NCI-H1436 treated with DMSO at 0.1 percent for 48 hours (cell line): ENCODE data around the gene RIC8B.
"Not testable (repeated sequence)": the region's sequence is repeated elsewhere in the genome, so short reads cannot be mapped to it uniquely, and the experiment has no call there.

ENCODE experiments used
- DNase-seq: peaks from one replicate; lab custom pipeline; 2025; lab: John Stamatoyannopoulos, UW

Gene RIC8B

GRCh38 chr12:106902053-106902452 lies 127.6 kb downstream of the RIC8B start:
- DNase-seq = no peak

DNA sequence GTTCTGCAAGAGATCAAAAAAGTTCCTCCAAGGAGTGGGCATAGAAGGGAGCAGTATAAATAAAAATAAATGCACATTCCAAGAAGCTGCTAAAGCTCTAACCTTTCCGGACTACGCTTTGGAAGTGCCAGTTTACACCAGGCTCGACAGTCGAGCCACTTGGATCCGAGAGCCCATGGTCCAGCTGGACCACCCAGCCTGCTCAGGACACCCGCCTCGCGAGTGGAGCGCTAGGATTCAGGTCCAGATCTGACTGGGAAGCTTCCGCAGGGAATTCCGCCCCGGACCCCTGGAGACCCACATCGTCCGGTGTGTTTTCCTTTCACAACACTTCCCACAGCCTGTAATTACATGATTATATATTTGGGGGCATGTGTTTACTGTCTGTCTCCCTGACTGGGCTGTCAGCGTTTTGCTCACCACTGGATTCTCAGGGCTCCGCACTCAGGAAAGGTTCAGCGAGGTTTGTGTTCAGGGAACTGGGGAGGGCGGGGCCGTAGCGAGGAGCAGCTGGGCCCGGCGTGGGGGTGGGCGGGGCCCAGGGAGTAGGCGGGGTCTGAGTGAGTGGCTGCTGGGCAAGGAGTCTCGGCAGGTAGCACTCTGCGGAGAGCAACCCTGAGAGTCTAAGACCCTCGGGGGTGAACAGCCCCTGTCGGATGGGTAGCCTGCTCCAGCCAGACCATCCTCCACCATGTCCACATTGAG lies 128.9 kb downstream of the RIC8B start:
- DNase-seq = no peak

GRCh38 chr12:106906715-106907114 lies 132.2 kb downstream of the RIC8B start:
- DNase-seq = no peak

DNA sequence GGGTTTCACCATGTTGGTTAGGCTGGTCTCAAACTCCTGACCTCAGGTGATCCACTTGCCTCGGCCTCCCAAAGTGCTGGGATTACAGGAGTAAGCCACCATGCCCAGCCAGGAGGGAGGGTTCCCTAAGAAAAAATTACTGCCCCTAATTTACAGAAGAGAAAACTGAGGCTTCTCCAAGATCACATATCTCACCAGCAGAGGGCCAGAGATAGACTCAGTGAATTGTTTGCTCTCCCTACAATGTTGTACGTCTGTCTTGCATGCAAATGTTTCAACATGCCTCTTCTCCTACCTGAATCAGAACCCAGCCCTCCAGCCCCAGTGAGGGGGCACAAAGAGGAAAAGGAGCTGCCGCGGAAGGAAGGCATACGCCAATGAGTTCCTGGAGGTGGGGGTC lies 132.9 kb downstream of the RIC8B start:
- no peak for DNase-seq

DNA sequence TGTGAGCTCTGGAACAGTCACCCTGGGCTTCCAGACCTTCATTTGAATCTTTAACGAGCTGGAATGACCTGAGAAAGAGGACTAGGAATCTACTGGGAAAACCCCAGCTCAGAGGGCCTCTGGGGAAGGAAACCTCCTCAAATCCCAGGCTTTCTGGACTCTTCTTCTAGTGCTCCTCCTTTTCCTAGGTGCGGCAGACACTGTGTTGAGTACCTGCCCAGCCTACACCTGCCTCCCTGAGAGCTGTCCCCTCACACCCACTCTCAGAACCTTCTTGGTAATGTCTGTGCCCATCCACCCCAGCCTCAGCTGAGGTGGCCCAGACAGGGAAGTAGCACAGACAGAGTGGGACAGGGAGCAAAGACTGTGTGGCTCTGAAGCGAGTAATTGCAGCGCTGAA lies 133.4 kb downstream of the RIC8B start:
- no peak for DNase-seq

DNA sequence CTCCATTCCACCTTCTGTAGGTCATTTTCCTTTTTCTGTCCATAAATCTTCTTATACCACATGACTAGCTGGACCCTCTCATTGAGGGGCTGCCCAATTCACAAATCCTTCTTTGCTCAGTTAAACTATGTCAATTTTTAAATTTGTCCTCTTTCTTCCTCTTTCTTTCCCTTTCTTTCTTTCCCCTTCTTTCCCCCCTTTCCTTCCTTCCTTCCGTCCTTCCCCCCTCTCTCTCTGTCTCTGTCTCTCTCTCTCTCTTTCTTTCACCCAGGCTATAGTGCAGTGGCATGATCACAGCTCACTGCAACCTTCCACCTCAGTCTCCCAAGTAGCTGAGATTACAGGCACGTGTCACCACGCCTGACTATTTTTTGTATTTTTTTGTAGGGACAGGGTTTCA lies 134.1 kb downstream of the RIC8B start:
- DNase-seq = no peak

DNA sequence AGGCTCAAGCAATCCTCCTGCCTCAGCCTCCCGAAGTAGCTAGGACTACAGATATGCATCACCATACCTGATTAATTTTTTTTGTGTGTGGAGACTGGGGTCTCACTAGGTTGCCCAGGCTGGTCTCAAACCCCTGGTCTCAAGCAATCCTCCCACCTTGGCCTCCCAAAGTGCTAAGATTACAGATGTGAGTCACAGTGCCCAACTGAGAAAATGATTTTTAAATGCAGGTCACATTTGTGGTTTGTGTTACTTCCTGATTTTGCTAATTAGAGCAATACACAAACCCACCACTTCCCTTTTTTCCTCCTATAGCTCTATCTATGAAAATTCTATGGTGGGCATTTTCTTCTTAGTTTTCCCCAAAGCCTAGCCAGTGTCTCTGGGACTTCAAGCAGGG lies 135.7 kb downstream of the RIC8B start:
- no peak for DNase-seq

GRCh38 chr12:106911581-106911980 lies 137.1 kb downstream of the RIC8B start:
- no peak for DNase-seq

GRCh38 chr12:106913456-106913855 lies 139.0 kb downstream of the RIC8B start:
- DNase-seq = no peak

DNA sequence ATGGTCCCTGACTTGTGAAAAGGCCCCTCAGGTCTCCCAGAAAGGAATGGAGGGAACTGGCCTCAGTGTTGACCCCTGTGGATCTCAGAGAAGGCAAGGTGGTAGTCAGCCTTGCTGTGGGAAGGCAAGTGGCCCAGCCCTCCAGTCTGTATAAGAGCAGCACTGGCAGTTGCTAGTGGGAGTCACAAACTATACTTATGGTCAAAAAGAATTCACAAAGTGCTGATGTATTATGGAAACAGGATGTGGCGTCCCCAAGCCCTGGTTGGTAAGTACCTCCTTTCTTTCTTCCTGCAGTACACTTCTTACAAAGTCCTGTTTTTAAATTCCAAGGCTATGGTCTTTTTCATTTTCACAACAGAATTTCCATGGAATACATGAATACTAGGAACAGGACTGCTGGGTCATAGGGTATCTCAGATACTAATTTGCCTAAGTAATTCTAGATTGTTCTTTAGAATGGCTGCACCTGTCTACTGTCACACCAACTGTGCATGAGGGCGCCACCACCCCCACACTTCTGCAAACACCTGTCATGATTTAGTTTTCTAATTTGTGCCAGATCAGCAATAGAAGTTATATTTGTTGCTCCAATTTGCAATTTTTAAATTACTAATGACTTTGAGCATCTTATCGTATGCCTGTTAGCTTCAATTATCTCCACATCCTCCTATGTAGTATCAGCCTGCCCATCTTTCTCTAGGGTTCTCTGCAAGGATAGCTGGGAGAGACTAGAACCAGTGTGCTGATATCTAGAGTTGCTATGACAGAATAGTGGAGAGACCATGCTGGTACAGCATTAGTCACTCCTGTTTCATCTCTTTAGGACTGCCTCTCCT lies 140.5 kb downstream of the RIC8B start:
- no peak for DNase-seq

DNA sequence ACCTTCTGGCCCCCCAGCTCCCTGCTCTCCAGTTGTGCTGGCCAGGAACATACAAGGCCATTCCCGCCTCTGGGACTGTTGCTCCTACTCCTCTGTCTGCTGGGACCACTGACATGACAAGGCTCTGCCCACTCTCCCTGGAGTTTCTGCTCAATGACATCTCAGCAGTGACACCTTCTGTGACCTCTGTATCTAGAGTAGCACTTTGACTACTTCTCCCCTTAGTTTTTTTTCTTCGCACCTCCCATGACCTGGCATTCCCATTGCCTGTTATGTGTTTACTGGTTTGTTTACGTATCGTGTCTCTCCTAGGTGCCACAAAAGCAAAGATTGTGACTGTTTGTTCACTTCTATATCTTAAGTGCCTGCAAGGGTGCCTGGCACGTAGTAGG lies 141.1 kb downstream of the RIC8B start:
- no peak for DNase-seq

- DNase-seq = no peak
These were observed 143.0 kb downstream of the RIC8B start for GRCh38 chr12:106917503-106917902.

DNA sequence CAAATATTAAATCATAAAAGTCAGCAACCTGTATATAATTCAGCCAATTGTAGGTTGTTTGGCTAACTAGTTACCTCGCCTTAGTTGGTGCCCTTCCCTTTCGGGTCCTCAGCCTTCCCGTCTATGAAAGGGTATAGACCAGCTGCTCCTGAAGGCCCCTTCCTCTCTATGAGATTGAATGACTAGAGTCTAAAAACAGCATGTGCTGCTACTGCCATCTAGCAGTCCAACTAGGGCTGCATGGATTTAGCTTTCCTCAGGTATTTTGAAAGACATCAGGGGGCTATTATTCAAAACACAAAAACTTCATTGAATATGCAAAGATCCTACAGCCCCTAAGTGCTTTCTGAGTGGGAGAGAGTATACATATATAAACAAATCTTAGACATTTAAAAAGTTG lies 144.3 kb downstream of the RIC8B start:
- DNase-seq = no peak

- DNase-seq = no peak
These were observed 145.5 kb downstream of the RIC8B start for GRCh38 chr12:106919910-106920544.

DNA sequence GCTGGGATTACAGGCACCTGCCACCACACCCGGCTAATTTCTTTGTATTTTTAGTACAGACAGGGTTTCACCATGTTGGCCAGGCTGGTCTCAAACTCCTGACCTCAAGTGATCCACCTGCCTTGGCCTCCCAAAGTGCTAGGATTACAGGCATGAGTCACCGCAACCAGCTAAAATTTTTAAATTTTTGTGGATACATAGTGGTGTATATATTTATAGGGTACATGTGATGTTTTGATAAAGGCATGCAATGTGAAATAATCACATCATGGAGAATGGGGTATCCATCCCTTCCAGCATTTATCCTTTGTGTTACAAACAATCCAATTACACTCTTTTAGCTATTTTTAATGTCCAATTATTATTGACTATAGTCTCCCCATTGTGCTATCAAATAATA lies 147.5 kb downstream of the RIC8B start:
- not testable (repeated sequence) for DNase-seq

GRCh38 chr12:106923594-106923993 lies 149.1 kb downstream of the RIC8B start:
- DNase-seq = not testable (repeated sequence)

DNA sequence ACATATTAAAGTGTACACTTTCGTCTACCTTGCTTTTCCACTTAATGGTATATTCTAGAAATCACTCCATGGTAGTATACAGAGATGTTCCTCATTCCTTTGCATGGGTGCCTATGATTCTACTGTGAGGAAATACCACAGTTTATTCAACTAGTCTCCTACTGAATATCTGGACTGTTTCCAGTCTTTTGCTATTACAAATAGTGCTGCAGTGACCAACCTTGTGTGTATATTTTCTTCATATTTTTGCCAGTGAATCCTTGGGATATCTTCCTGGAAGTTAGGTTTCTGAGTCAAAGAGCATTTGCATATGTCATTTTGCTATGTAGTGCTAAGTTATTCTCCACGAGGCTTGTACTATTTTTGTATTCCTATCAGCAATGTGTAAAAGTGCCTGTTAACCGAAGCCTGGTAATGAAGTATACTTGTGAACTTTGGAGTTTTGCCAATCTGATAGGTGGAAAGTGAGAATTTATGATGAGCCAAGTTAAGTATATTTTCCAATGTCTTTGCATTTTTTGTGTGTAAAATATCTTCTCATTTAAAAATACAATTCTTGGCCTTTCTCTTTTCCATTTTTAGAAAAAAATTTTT lies 149.9 kb downstream of the RIC8B start:
- DNase-seq = no peak

DNA sequence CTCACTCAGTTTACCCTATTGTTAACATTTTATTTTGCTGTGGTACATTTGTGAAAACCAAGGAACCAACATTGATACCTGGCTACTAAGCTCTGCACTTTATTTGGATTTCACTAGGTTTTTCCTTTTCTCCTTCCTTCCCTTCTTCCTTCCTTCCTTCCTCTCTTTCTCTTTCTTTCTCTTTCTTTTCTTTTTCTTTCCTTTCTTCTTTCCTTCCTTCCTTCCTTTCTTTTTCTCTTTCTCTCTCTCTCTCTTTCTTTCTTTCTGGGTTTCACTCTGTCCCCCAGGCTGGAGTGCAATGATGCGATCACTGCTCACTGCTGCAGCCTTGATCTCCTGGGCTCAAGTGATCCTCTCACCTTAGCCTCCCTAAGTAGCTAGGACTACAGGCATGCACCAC lies 152.2 kb downstream of the RIC8B start:
- DNase-seq = no peak

GRCh38 chr12:106934277-106934676 lies 159.8 kb downstream of the RIC8B start:
- no peak for DNase-seq
